ENCODE measurements around the gene RBBP5. TPM values are rescaled to one million over a fixed set of nuclear protein-coding genes. Genes with fewer than 3 reads are reported as not detected.

The RBBP5 gene
- total RNA-seq, 1 experiment from 2014 or later: 23.8 TPM

GRCh38 chr1:205037539-205037938 lies 84.2 kb downstream of the RBBP5 start (continued):
- TF ChIP-seq ZNF263 (CRISPR knock-in tag; IDR thresholded peaks at IDR 0.05; ENCODE audit: low read depth) (no peak), CREB1 (CRISPR knock-in tag; IDR thresholded peaks at IDR 0.05) (no peak), ATF3 (CRISPR knock-in tag; conservative IDR thresholded peaks at IDR 0.05) (no peak), RELA (CRISPR knock-in tag; IDR thresholded peaks at IDR 0.05; ENCODE audit: borderline replicate concordance) (no peak), PRDM15 (CRISPR knock-in tag; IDR thresholded peaks at IDR 0.05) (no peak), PRRX2 (CRISPR knock-in tag; IDR thresholded peaks at IDR 0.05) (no peak), JAZF1 (CRISPR knock-in tag; IDR thresholded peaks at IDR 0.05) (no peak), CTCF (IDR thresholded peaks at IDR 0.05) (no peak), ZNF281 (CRISPR knock-in tag; IDR thresholded peaks at IDR 0.05) (no peak), ESRRA (CRISPR knock-in tag; IDR thresholded peaks at IDR 0.05; ENCODE audit: borderline replicate concordance) (no peak), RORB (CRISPR knock-in tag; IDR thresholded peaks at IDR 0.05) (no peak)

Other genes with a start within 250 kb of the RBBP5 start
- gene CNTN2, start 78.8 kb downstream of the RBBP5 start, total RNA-seq (2021): 0.89 to 1.3 TPM (median 1.2 TPM) in 3 replicates
- gene TMEM81, start 37.5 kb downstream of the RBBP5 start, total RNA-seq (2021): 5.7 to 7.5 TPM (median 5.7 TPM) in 3 replicates
- gene DSTYK, start 89.7 kb upstream of the RBBP5 start, total RNA-seq (2021): 10.3 to 11.6 TPM (median 11.0 TPM) in 3 replicates
- 9.5 to 11.2 TPM (median 11.2 TPM) in 3 replicates for gene TMCC2, start 106.0 kb upstream of the RBBP5 start, total RNA-seq (2021)
- gene NUAK2, start 199.8 kb upstream of the RBBP5 start, total RNA-seq (2021): 8.7 to 10.8 TPM (median 10.8 TPM) in 3 replicates
- gene KLHDC8A, start 234.9 kb upstream of the RBBP5 start, total RNA-seq (2021): 1.6 to 1.7 TPM (median 1.7 TPM) in 3 replicates